Motor neuron (in vitro differentiated cells): ENCODE measurements around the gene ANKRD22. TPM values are rescaled to one million over a fixed set of nuclear protein-coding genes. Genes with fewer than 3 reads are reported as not detected.

Source experiments
- ATAC-seq, 8 experiments: fragments of 200-7000 bp; cut with Tn5 transposase; replicated peaks in 6 of 8; 2 replicates each; pipeline ENCODE4 v1.8.0; 2021; ENCODE audit warnings: mild to moderate bottlenecking in 8 of 8, moderate library complexity in 8 of 8
- H3K27ac ChIP-seq, 2 donors: fragments of 250-450 bp; sonication (Bioruptor Pico); 2 replicates each; pipeline ENCODE4 v1.9.0; 2021; ENCODE audit warnings: antibody characterized with exemption in 2 of 2, mild to moderate bottlenecking in 2 of 2, moderate library complexity in 1 of 2
- H3K4me1 ChIP-seq, 2 donors: fragments of 250-450 bp; sonication (Bioruptor Pico); replicated peaks in 1 of 2; 2 replicates each; pipeline ENCODE4 v1.6.1; 2021; ENCODE audit warnings: antibody characterized with exemption in 2 of 2, mild to moderate bottlenecking in 2 of 2, moderate library complexity in 1 of 2
- H3K4me3 ChIP-seq, 5 donors: fragments of 250-450 bp; sonication (Bioruptor Pico); 2 replicates each; pipeline ENCODE4 v1.9.0; 2021; ENCODE audit warnings: antibody characterized with exemption in 5 of 5, mild to moderate bottlenecking in 5 of 5, moderate library complexity in 4 of 5
- WGBS, 10 experiments: fragments of 450-650 bp; shearing (Covaris generic); methylation state at CpG; one replicate each; pipeline ENCODE4 v1.0.0; 2022; 5-methylcytosine and 5-hydroxymethylcytosine counted together
- in situ Hi-C, 9 experiments: fragments of 400-800 bp; cut with MboI; loops; one replicate each; pipeline ENCODE4 v1.15.0; 2021; ENCODE audit warnings: low sequenced_read_pairs in 9 of 9, low pct_unique_long_range_greater_than_20kb in 2 of 9; ENCODE audit not compliant: unreplicated experiment in 9 of 9
- total RNA-seq, 8 experiments: library from RNA; unstranded; fragments of 300-600 nt; gene quantifications; 2 replicates each; pipeline versions ENCODE4 v1.2.3 to v1.2.4, GENCODE V29; 2022

Gene ANKRD22
- total RNA-seq, 8 experiments from 2014 or later = 0.28 to 15.9 TPM; not detected in 6

DNA sequence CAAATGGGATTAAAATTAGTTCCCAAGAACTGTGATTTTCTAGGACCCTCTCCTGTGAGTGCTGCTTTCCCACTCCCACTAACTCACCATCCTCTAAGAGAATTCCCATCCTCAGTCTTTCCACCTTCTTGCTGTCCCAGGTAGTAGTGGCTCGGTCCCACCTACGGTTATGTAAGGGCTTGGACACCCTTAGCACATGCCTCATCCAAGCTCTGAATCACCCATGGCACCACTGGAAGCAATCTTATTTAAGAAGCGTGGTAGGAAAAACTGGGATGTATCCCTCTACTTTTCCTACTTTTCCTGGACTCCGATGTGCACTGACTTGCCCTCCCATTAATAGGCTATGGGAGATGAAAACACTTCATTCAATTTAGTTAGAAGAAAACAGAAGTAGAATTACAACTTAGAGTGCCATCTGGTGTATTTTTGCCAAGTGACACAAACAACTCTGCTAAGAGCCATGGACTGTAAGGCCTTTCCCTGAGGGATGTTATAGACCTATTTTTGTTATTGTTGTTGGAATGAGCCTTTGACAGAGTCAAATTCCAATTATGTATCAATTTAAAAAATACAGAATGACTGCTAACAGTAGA, 13.7 kb upstream of the ANKRD22 start:
- in situ Hi-C loops = no loop called here
- no peak for ATAC-seq
- no peak overlapping the region for H3K4me3 ChIP-seq
- no peak overlapping the region for H3K27ac ChIP-seq
- peaks cover 0 to 5% of the 10 kb centered on the region in 2 donors for H3K4me1 ChIP-seq
- WGBS, 10 experiments = 80 to 95% (median 89%) methylated on average over 1 to 4 of the region's 4 CpGs; no CpG with 5 or more reads in 3 of the 10 experiments

DNA sequence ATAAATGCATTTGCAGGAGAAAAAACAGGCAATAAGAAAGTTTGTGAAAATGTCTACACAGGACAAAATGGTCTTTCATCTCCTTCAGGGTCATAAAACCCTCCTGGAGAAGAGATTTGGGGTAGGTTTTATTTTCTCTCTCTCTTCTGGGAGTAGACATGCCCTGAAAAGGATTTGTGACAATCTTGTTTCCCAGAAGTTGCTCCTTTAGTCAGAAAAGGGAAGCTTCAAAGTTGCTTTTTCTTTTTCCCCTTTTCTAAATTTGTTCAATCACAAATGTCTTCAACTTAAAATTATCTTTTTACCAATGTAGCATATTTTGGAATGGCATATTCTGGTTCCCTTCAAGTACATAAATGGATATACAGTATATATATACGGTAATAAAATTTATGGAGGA, 9.4 kb upstream of the ANKRD22 start:
- H3K4me3 ChIP-seq = no peak overlapping the region
- H3K4me1 ChIP-seq = no peaks in the 10 kb centered on the region
- no peak for ATAC-seq
- H3K27ac ChIP-seq = no peak overlapping the region
- in situ Hi-C loops = no loop called here
- 0 to 77% (median 40%) methylated on average over 1 of the region's 1 CpG; no CpG with 5 or more reads in 2 of the 10 experiments for WGBS, 10 experiments

DNA sequence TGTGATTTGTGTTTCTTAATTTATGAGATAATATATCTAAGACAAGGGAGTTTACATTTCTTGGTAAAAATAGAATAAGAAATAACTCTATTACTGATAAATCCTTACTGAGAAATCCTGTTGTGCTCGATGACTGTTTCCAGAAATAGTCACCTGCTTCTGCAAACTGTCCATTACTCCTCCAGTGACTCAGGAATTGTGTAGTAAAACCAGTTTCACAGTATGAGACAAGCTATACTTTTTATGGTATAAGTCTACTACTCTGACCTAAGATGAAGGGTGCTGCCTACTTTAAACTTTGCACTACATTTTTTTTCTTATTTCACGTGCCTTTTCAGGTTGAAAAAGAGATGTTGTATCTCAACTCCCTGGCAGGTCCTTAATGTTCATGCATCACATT, 6.8 kb upstream of the ANKRD22 start:
- in situ Hi-C loops = no loop called here
- 36 to 100% (median 76%) methylated on average over 1 to 2 of the region's 2 CpGs; no CpG with 5 or more reads in 1 of the 10 experiments for WGBS, 10 experiments
- Histone ChIP-seq H3K4me3 (no peak overlapping the region), H3K27ac (no peak overlapping the region), H3K4me1 (no peaks in the 10 kb centered on the region)
- ATAC-seq = no peak

DNA sequence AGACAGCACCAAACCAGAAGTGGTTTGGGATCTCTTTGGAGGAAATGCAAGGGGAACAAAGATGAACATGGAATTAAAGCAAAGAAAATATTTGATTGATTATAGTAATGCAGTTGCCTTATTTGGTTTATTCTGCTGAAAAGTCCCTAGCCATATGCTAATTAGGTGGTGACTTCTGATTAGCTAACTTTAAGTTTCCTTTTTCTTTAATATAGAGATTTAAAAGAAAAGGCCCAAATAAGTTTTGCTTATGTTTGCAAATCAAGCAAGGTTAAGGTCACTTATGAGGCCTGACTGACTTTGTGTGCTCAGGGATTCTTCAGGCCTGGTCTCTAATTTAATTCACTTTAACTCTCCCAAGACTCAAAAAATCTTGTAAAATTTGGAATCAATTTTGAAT, 6.2 kb upstream of the ANKRD22 start:
- no peak for ATAC-seq
- Histone ChIP-seq H3K4me3 (no peak overlapping the region), H3K4me1 (no peaks in the 10 kb centered on the region), H3K27ac (no peak overlapping the region)
- in situ Hi-C loops = no loop called here

DNA sequence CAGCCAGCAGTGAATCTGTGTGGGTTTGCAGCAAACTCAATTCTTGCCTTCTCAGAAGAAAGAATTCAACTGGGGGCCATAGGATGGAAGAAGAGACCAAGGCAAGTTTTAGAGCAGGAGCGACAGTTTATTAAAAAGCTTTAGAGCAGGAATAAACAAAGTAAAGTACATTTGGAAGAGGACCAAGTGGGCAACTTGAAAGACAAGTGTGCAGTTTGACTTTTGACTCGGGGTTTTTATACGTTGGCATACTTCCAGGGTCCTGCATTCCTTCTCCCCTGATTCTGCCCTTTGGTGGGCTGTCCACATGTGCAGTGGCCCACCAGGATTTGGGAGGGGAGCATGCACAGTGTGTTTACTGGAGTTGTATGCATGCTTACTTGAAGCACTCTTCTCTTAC, 3.0 kb upstream of the ANKRD22 start:
- 66 to 100% (median 100%) methylated on average over 1 to 3 of the region's 3 CpGs; no CpG with 5 or more reads in 1 of the 10 experiments for WGBS, 10 experiments
- Histone ChIP-seq H3K4me3 (no peak overlapping the region), H3K27ac (no peak overlapping the region), H3K4me1 (no peaks in the 10 kb centered on the region)
- ATAC-seq = no peak
- in situ Hi-C loops = no loop called here

DNA sequence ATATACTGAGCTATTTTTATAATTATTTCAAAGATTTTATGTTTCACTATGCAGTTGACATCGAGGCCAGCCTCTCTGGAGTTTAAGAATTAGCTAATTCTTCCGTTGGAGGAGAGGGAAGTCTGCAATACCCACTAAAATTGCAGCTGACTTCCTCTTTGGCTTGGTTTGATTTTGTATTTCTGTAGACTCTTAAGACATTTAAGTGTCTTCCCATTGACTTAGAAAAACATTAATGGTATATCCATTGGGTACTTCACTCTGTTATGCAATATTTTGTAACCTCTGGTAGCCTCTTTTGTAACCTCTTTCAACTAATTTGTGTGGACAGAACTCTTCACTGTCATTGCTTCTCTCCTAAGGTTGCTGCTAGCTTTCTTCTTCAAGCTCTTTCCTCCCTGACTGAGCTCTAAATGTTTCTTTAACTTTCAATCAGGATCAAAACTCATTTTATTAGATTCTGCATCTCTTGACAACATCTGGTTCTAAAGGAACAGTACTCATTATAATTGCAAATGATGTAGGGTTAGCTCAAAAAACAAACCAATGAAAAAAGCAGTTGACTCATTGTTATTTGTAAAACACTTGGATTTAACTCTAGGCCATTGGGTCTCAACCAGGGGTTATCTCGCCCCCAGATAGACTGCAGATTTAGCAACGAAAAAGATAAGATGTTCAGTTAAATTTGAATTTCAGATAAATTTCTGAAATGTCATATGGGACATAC, 1.7 kb upstream of the ANKRD22 start:
- WGBS, 10 experiments = 43 to 83% (median 65%) methylated on average over 2 to 4 of the region's 4 CpGs
- Histone ChIP-seq H3K27ac (no peak overlapping the region), H3K4me3 (no peak overlapping the region), H3K4me1 (no peaks in the 10 kb centered on the region)
- in situ Hi-C loops = no loop called here
- ATAC-seq = peak in 2 of 8 experiments; percentile 77 to 87

DNA sequence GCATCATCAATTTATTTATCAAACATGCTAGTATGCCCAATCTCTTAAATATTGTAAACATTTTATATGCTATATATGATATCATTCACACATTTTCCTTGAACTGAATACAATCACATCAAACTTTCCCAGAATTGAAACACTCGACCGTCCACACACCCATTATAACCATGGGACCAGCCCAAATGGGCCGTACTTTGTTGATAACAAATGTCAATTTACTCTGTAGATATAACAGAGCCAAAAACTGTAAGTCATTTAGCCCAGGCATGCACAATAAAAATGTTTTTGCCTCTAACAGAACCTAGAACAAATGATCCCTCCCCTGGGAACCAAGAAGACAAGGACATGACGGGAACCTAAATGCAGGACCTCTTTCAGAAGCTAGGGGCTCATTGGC, 683 bp upstream of the ANKRD22 start:
- 90 to 100% (median 94%) methylated on average over 1 to 4 of the region's 4 CpGs; no CpG with 5 or more reads in 2 of the 10 experiments for WGBS, 10 experiments
- Histone ChIP-seq H3K4me1 (no peaks in the 10 kb centered on the region), H3K27ac (no peak overlapping the region), H3K4me3 (no peak overlapping the region)
- in situ Hi-C loops = no loop called here
- no peak for ATAC-seq

DNA sequence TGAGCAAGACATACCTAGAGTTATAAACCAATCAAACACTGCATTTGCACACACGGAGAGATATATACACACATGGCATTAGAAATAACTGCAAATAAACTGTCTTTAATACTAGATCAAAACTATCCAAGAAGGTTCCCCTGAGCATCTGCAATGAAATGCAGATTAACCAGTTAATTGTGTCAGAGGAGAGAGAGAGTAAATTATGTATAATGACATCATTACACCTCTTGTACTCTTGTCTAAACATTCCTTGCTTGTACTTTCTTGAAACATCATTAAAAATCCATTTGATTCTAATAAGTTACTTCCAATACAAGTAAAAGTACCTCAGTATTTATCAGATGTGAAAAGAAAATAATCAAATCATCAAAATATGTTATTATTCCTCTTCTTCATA, 932 bp downstream of the ANKRD22 start:
- Histone ChIP-seq H3K27ac (no peak overlapping the region), H3K4me3 (no peak overlapping the region), H3K4me1 (no peaks in the 10 kb centered on the region)
- WGBS, 10 experiments = 40 to 100% (median 67%) methylated on average over 1 of the region's 1 CpG; no CpG with 5 or more reads in 2 of the 10 experiments
- in situ Hi-C loops = no loop called here
- ATAC-seq = no peak

DNA sequence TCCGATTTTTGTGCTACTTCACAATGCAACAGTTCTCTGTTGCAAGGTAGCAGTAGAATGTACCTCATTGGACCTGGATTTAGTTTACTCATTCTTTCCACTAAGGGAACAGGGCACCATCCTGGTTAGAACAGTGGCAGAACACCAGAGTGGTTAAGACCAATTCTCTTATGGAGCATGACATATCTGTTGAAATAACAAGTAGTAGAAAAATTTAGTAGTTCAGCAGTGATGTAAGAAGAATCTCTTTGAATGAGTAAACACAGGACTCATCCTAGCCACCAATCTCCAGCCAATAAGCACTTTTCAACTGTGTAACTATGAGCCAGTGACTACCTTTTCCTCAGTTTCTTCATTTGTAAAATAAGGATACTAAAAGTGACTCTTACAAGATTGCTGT, 2.4 kb downstream of the ANKRD22 start:
- H3K4me1 ChIP-seq = no peaks in the 10 kb centered on the region
- WGBS, 10 experiments = 60 to 100% (median 100%) methylated on average over 1 of the region's 1 CpG; no CpG with 5 or more reads in 5 of the 10 experiments
- in situ Hi-C loops = loop anchor here in 6 of 9 experiments (10.0 to 25.0 kb wide), 4 partner anchors 76 to 388 kb away; partner anchors contain the start of gene CH25H (in 3 of the 6)
- ATAC-seq = no peak
- H3K4me3 ChIP-seq = no peak overlapping the region
- no peak overlapping the region for H3K27ac ChIP-seq

DNA sequence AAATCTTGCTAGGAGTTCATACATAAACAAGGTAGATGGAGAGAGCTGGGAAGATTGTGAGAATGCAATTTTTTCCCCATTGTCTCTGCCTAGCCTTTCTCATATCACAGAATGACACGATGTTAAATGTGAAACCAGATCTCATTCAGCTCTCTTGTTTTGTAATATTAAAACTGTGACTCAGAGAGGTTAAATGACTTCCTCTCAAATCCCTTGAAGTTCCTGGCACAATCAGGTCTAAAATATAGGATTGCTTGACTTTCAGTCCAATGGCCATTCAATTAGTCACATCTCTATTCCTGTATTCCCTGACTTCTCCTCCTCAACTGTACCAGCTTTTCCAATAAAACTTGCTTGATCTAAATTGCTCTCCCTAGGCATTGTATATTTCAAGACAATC, 3.1 kb downstream of the ANKRD22 start:
- peak in 4 of 8 experiments; percentile 32 to 82 (median 44) for ATAC-seq
- Histone ChIP-seq H3K27ac (no peak overlapping the region), H3K4me1 (no peaks in the 10 kb centered on the region), H3K4me3 (no peak overlapping the region)
- WGBS, 10 experiments = 0 to 80% (median 68%) methylated on average over 1 of the region's 1 CpG; no CpG with 5 or more reads in 2 of the 10 experiments
- in situ Hi-C loops = loop anchor here in 6 of 9 experiments (10.0 to 25.0 kb wide), 4 partner anchors 76 to 389 kb away; partner anchors contain the start of gene CH25H (in 3 of the 6)

DNA sequence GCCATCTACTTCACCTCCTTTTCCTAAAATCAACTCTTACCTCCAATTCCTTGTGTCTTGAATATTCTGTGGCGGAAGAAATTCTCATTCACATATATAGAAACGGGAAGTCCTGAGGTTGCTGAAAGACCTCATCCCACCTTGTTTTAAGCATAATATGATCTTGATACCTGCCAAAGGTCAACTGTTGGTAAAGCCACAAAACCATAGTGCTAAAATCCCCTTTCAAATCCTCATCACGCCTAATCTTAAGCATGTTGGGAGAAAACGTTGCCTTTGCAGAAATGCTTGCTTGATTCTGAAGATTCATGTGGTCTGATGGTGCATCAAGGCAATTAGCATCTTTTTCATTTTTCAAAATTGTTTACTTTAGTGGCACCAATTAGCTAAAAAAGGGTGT, 8.5 kb downstream of the ANKRD22 start:
- H3K4me1 ChIP-seq = no peaks in the 10 kb centered on the region
- no peak for ATAC-seq
- in situ Hi-C loops = loop anchor here in 6 of 9 experiments (10.0 to 25.0 kb wide), 4 partner anchors 82 to 394 kb away; partner anchors contain the start of gene CH25H (in 3 of the 6)
- H3K4me3 ChIP-seq = no peak overlapping the region
- 67 to 100% (median 93%) methylated on average over 1 to 4 of the region's 4 CpGs for WGBS, 10 experiments
- no peak overlapping the region for H3K27ac ChIP-seq

DNA sequence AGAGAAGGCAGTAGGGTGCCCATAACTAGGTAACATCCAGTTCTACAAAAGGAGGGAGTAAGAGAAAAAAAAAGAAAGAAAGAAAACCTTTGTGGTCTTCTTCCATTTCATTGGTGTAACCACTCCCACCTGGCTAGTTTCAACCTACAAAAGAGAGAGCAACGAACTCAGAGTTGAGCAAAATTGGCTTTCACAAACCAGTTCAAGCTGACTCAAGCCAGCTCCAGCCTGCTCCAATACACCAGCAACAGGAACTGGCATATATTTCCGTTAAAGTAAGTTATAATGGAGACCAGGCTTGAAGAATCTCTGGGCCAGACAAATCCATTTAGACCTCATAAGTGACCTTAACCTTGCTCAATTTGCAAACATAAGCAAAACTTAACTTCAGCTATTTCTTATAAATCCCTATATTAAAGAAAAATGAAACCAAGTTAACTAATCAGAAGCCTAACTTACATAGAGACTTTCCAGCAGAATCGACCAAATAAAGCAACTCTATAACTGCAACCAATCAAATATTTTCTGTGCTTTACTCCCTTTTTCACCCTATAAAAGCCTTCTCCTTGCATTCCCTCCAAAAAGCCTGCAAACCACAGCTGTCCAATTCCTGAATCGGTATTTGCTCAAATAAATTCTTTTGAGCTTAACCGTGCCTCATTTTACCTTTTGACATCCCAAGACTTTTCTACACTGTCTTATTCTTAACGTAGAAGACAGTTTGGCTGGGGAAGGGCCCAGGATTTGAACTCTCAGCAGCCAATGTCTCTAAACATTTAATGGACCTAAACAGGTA, 10.1 kb downstream of the ANKRD22 start:
- no peak for ATAC-seq

DNA sequence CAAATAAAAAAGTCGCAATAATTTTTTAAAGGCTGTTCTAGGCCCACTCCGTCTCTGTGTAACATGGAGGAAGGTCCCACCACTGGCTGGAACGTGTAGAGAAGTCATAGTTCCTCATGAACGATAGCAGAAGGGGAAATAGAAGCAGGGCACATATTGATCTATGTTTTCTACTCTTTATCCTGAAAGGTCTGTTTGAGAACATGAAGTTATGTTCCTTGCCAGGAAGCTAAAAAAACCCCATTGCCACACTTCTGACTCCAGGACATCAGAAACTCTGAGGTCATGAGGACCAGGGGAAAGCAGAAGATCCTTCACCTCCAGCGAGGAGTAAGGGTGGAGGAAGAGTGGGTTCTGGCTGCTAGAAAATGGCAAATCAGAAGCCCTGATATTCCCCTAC, 10.8 kb downstream of the ANKRD22 start:
- ATAC-seq = no peak
- H3K27ac ChIP-seq = no peak overlapping the region
- no peak overlapping the region for H3K4me3 ChIP-seq
- 57 to 100% (median 91%) methylated on average over 2 to 5 of the region's 5 CpGs; no CpG with 5 or more reads in 1 of the 10 experiments for WGBS, 10 experiments
- no peaks in the 10 kb centered on the region for H3K4me1 ChIP-seq
- in situ Hi-C loops = loop anchor here in 6 of 9 experiments (10.0 to 25.0 kb wide), 4 partner anchors 84 to 396 kb away; partner anchors contain the start of gene CH25H (in 3 of the 6)

More for the DNA sequence above, 10.1 kb downstream of the ANKRD22 start:
- in situ Hi-C loops = loop anchor here in 6 of 9 experiments (10.0 to 25.0 kb wide), 4 partner anchors 83 to 396 kb away; partner anchors contain the start of gene CH25H (in 3 of the 6)
- WGBS, 10 experiments = 43 to 88% (median 68%) methylated on average over 3 to 6 of the region's 6 CpGs; no CpG with 5 or more reads in 1 of the 10 experiments
- H3K27ac ChIP-seq = no peak overlapping the region
- H3K4me3 ChIP-seq = no peak overlapping the region
- H3K4me1 ChIP-seq = no peaks in the 10 kb centered on the region
